K562 (cell line): Measurements from ENCODE around the gene MAPK1IP1L. TPM values are rescaled to one million over a fixed set of nuclear protein-coding genes. Genes with fewer than 3 reads are reported as not detected.

Source experiments
- ATAC-seq: fragments of 200-7000 bp; cut with Tn5 transposase; 3 replicates; pipeline ENCODE4 v1.9.1; 2020; ENCODE audit warnings: moderate library complexity
- BruUV-seq: library from RNA; stranded (reverse); fragments of 400-500 nt; replicated peaks from 2 replicates; lab custom pipeline; 2021; lab: Mats Ljungman, UMichigan
- CTCF ChIA-PET: fragments of 300-600 bp; formaldehyde crosslinking; extraction: SDS; loops from one replicate; lab custom pipeline; 2021; ENCODE audit warnings: low intra/inter-chr PET ratio; lab: Yijun Ruan, JAX
- POLR2A ChIA-PET: fragments of 300-600, 350-650 bp; sonication (Branson Sonifier 250); formaldehyde crosslinking; extraction: SDS; loops from one replicate; lab custom pipeline; 2021; ENCODE audit warnings: antibody characterized with exemption, inconsistent platforms; lab: Yijun Ruan, JAX
- DNase-seq, 4 experiments: peaks; one replicate each; pipeline versions ENCODE4 v3.0.0 to v3.0.0-alpha.2; 2011 to 2018; ENCODE audit warnings: low spot score in 3 of 4, mixed read lengths in 3 of 4; ENCODE audit errors: extremely low read depth in 1 of 4
- FAIRE-seq: peaks from 2 replicates; lab custom pipeline; 2011; peaks lifted over from hg19 to GRCh38; lab: Jason Lieb, UNC
- H2AFZ ChIP-seq: 2 replicates; pipeline ENCODE4 v1.6.0; 2011; ENCODE audit warnings: low read depth, low read length, control low read depth, inconsistent platforms
- H3K27ac ChIP-seq: fragments of 200-600 bp; 3 replicates; pipeline ENCODE4 v1.8.0; 2011; ENCODE audit warnings: low read depth, mild to moderate bottlenecking, control low read depth, inconsistent platforms, low read length, moderate library complexity, mixed read lengths; ENCODE audit errors: extremely low read depth
- H3K27me3 ChIP-seq, 2 experiments: fragments of 300-600 bp in 1 of 2; 2 replicates in 1 of 2; 3 replicates in 1 of 2; pipeline versions ENCODE4 v1.6.0 to v1.8.0; 2011; ENCODE audit warnings: inconsistent platforms in 2 of 2, low read length in 2 of 2, mild to moderate bottlenecking in 1 of 2, mixed read lengths in 1 of 2, moderate library complexity in 1 of 2; ENCODE audit not compliant: control insufficient read depth in 2 of 2, insufficient read depth in 2 of 2
- H3K36me3 ChIP-seq: fragments of 300-600 bp; 3 replicates; pipeline ENCODE4 v1.8.0; 2011; ENCODE audit warnings: mild to moderate bottlenecking, low read length, inconsistent platforms; ENCODE audit not compliant: control insufficient read depth, insufficient read depth
- H3K4me1 ChIP-seq, 2 experiments: fragments of 200-600 bp in 1 of 2; replicated peaks in 1 of 2; 2 replicates in 1 of 2; 3 replicates in 1 of 2; pipeline versions ENCODE4 v1.5.1 to v1.8.0; 2011; ENCODE audit warnings: inconsistent platforms in 2 of 2, low read length in 2 of 2, mild to moderate bottlenecking in 1 of 2, mixed read lengths in 1 of 2, moderate library complexity in 1 of 2; ENCODE audit not compliant: control insufficient read depth in 2 of 2, insufficient read depth in 2 of 2
- H3K4me2 ChIP-seq: 2 replicates; pipeline ENCODE4 v1.6.1; 2011; ENCODE audit warnings: low read length, control low read depth, inconsistent platforms, mixed read lengths; ENCODE audit not compliant: insufficient read depth
- H3K4me3 ChIP-seq: fragments of 200-600 bp; sonication (generic), shearing (Covaris generic); 2 replicates; pipeline ENCODE4 v1.5.1; 2016; ENCODE audit warnings: control low read depth, inconsistent platforms
- H3K79me2 ChIP-seq: fragments of 200-600 bp; 3 replicates; pipeline ENCODE4 v1.8.0; 2011; ENCODE audit warnings: low read length, inconsistent platforms; ENCODE audit not compliant: control insufficient read depth, insufficient read depth
- H3K9ac ChIP-seq, 2 experiments: 2 replicates each; pipeline versions ENCODE4 v1.6.0 to v1.6.1; 2011; ENCODE audit warnings: low read depth in 2 of 2, low read length in 2 of 2, control low read depth in 1 of 2, inconsistent platforms in 1 of 2, mild to moderate bottlenecking in 1 of 2, mixed read lengths in 1 of 2; ENCODE audit not compliant: insufficient read depth in 1 of 2
- H3K9me1 ChIP-seq: one replicate; pipeline ENCODE4 v1.6.0; 2011; ENCODE audit warnings: inconsistent platforms, mild to moderate bottlenecking, low read length, moderate library complexity; ENCODE audit not compliant: control insufficient read depth, insufficient read depth
- H3K9me3 ChIP-seq: replicated peaks from 2 replicates; pipeline ENCODE4 v1.5.1; 2011; ENCODE audit warnings: low read depth, low read length, inconsistent platforms; ENCODE audit not compliant: control insufficient read depth, insufficient read depth
- H4K20me1 ChIP-seq: replicated peaks from 2 replicates; pipeline ENCODE4 v1.6.1; 2011; ENCODE audit warnings: low read length, inconsistent platforms, mixed read lengths; ENCODE audit not compliant: control insufficient read depth, insufficient read depth
- AFF1 ChIP-seq, 2 experiments: fragments of 450-650 bp; IDR thresholded peaks; 2 replicates each; pipeline ENCODE4 v1.6.1; 2018; ENCODE audit warnings: mild to moderate bottlenecking in 2 of 2, low read depth in 1 of 2; ENCODE audit not compliant: partially characterized antibody in 2 of 2
- BRD9 ChIP-seq: fragments of 450-650 bp; IDR thresholded peaks from 2 replicates; pipeline ENCODE4 v1.6.1; 2018; ENCODE audit warnings: low read depth; ENCODE audit not compliant: partially characterized antibody
- FOXM1 ChIP-seq, 2 experiments: fragments of 450-650 bp in 1 of 2; sonication (generic) in 1 of 2; formaldehyde crosslinking in 1 of 2; IDR thresholded peaks; 2 replicates each; pipeline versions ENCODE4 v1.6.1 to v1.9.0; 2017 to 2022; ENCODE audit warnings: low read depth in 2 of 2, mild to moderate bottlenecking in 2 of 2, missing genetic modification reagents in 1 of 2, moderate library complexity in 1 of 2
- HNRNPLL ChIP-seq: fragments of 200-400 bp; formaldehyde crosslinking; IDR thresholded peaks from 2 replicates; pipeline ENCODE4 v1.6.1; 2017; ENCODE audit warnings: low read length, low read depth, mild to moderate bottlenecking; ENCODE audit not compliant: poor library complexity, severe bottlenecking
- LEF1 ChIP-seq: fragments of 450-650 bp; IDR thresholded peaks from 2 replicates; pipeline ENCODE4 v1.6.1; 2016; ENCODE audit warnings: mild to moderate bottlenecking
- MLLT1 ChIP-seq, 2 experiments: fragments of 450-650 bp; IDR thresholded peaks; 2 replicates each; pipeline ENCODE4 v1.6.1; 2016
- NFRKB ChIP-seq: fragments of 450-650 bp; IDR thresholded peaks from 2 replicates; pipeline ENCODE4 v1.6.1; 2016; ENCODE audit warnings: low read depth
- PHF8 ChIP-seq: fragments of 200-600 bp; sonication (generic); IDR thresholded peaks from 2 replicates; pipeline ENCODE4 v1.6.1; 2012; ENCODE audit warnings: mixed run types, mild to moderate bottlenecking, inconsistent platforms, low read length, moderate library complexity, borderline replicate concordance
- PKNOX1 ChIP-seq: fragments of 450-650 bp; IDR thresholded peaks from 2 replicates; pipeline ENCODE4 v1.6.1; 2016
- RBM15 ChIP-seq: fragments of 200-400 bp; formaldehyde crosslinking; IDR thresholded peaks from 2 replicates; pipeline ENCODE4 v1.6.1; 2018; ENCODE audit warnings: mild to moderate bottlenecking, low read length, moderate library complexity; ENCODE audit not compliant: insufficient read depth
- SMARCA4 ChIP-seq: fragments of 450-650 bp; IDR thresholded peaks from 2 replicates; pipeline ENCODE4 v1.6.1; 2016
- ZFX ChIP-seq: sonication (generic); formaldehyde crosslinking; IDR thresholded peaks from 2 replicates; pipeline ENCODE4 v1.8.0; 2022; ENCODE audit warnings: mild to moderate bottlenecking, missing genetic modification reagents, moderate library complexity
- ZNF217 ChIP-seq: sonication (generic); formaldehyde crosslinking; IDR thresholded peaks from 2 replicates; pipeline ENCODE4 v1.8.0; 2022; ENCODE audit warnings: mild to moderate bottlenecking, missing genetic modification reagents
- ZNF644 ChIP-seq: fragments of 200-800 bp; sonication (Bioruptor generic); IDR thresholded peaks from 2 replicates; pipeline ENCODE4 v1.6.1; 2016; ENCODE audit warnings: low read depth, missing genetic modification characterization, missing compliant biosample characterization
- WGBS: fragments of 100-300 bp; shearing (Covaris generic); methylation state at CpG from one replicate; pipeline ENCODE4 v1.1.6; 2016; ENCODE audit warnings: low coverage, mixed read lengths; ENCODE audit not compliant: insufficient coverage; ENCODE audit errors: missing lambda C conversion rate; 5-methylcytosine and 5-hydroxymethylcytosine counted together
- in situ Hi-C: fragments of 300-500 bp; cut with MboI; formaldehyde crosslinking; loops from 4 replicates; pipeline ENCODE4 v1.15.0; 2018; ENCODE audit warnings: inconsistent platforms, mixed read lengths
- intact Hi-C: fragments of 100-400 bp; cut with micrococcal nuclease; formaldehyde crosslinking; loops from 2 replicates; pipeline ENCODE4 v1.14.2; 2022
- polyA plus RNA-seq, 8 experiments: library from polyadenylated mRNA; depleted of rRNA in 4 of 8; stranded (reverse) in 5 of 8; unstranded in 3 of 8; fragments of >200 nt; fragmentation: Nextera tagmentation in 2 of 8; fragmentation: Illumina TruSeq in 1 of 8; extraction: Ambion mirVana in 2 of 8; extraction: Trizol in 1 of 8; gene quantifications; 2 replicates each; pipeline versions ENCODE4 v1.2.1 to v1.2.3, GENCODE V29; 2011 to 2014; ENCODE audit warnings: inconsistent platforms in 1 of 8, missing spikeins in 1 of 8
- total RNA-seq, 7 experiments: library from RNA; depleted of rRNA in 6 of 7; stranded (reverse); fragments of >200 nt in 6 of 7; fragmentation: Illumina TruSeq in 2 of 7; extraction: Trizol in 2 of 7; gene quantifications; 2 replicates each; pipeline versions ENCODE4 v1.2.1 to v1.2.3, GENCODE V29; 2011 to 2021; ENCODE audit warnings: low replicate concordance in 1 of 7

Gene MAPK1IP1L
- total and polyA plus RNA-seq, 9 of the 15 experiments (the other 6 are each of a cell fraction or from before 2014, with no cell fraction given), result 32.7 to 99.4 (median 49.8) TPM

- peak; percentile 56 for TF ChIP-seq PHF8
- TF ChIP-seq FOXM1 (IDR thresholded peaks at IDR 0.05; ENCODE audit: low read depth), result peak; percentile 22; the same call in 1 of the 2 replicates
- TF ChIP-seq FOXM1 (CRISPR knock-in tag; IDR thresholded peaks at IDR 0.05; ENCODE audit: low read depth), result no peak
- 0 out of 2 replicates have a peak, but pooled peaks have one; percentile 55 for TF ChIP-seq ZNF644 (tag)
- TF ChIP-seq ZFX (CRISPR knock-in tag), result 0 out of 2 replicates have a peak, but pooled peaks have one; percentile 90
- TF ChIP-seq SMARCA4, result peak; percentile 14; the same call in 1 of the 2 replicates
- TF ChIP-seq HNRNPLL, result no peak
- no peak for TF ChIP-seq ZNF217
- TF ChIP-seq RBM15, result no peak
Observed at GRCh38 chr14:55051165-55051422, 353 bp upstream of the MAPK1IP1L start (continued).

- Histone ChIP-seq H3K4me1 (peaks cover 8 to 14% of the 10 kb centered on the region in 2 experiments; a peak in 3 of 5 replicates), H3K36me3 (peaks cover 47% of the 10 kb centered on the region), H3K4me3 (peak overlapping the region; percentile 97), H3K9ac (peak overlapping the region; percentile 100), H3K9me1 (no peaks in the 10 kb centered on the region), H3K9me3 (no peaks in the 10 kb centered on the region), H3K27ac (peak overlapping the region; percentile 99), H3K79me2 (peaks cover 63% of the 10 kb centered on the region), H3K27me3 (no peaks in the 10 kb centered on the region), H4K20me1 (no peaks in the 10 kb centered on the region; the same call in 1 of the 2 replicates), H3K4me2 (peak overlapping the region; percentile 92), H2AFZ (no peak overlapping the region)
- no peak for ATAC-seq
- in situ Hi-C loops, result no loop called here
- POLR2A ChIA-PET, result interaction anchor here (0.6 to 3.2 kb wide), 8 partner anchors 7 to 70 kb away, joined by 3 to 22 read pairs (median 4); partner anchors contain the start of genes SOCS4 and WDHD1
- BruUV-seq, result TSS peak; percentile 44
- intact Hi-C loops, result loop anchor here (5.0 kb wide), 1 partner anchor 50 kb away; no protein-coding TSS in a partner anchor
- under 1% methylated on average over 14 of the region's 14 CpGs for WGBS
- FAIRE-seq, result no peak
- CTCF ChIA-PET, result no interaction called here
- no peak for DNase-seq
- TF ChIP-seq LEF1 (peak; percentile 18; the same call in 1 of the 2 replicates), PKNOX1 (no peak), BRD9 (peak; percentile 17), NFRKB (peak; percentile 41; the same call in 1 of the 2 replicates), MLLT1 (IDR thresholded peaks at IDR 0.05) (0 out of 4 replicates have a peak, but pooled peaks of 1 of the 2 experiments have one; percentile 26), AFF1 (IDR thresholded peaks at IDR 0.05; ENCODE audit: low read depth in 1 of 2, partially characterized antibody in 2 of 2) (peak; percentile 18 to 23)
Observed at GRCh38 chr14:55052269-55052930, 953 bp downstream of the MAPK1IP1L start.
